B cell (primary cell): Measurements from ENCODE around the gene CRTC3.

Experiments used
- CTCF ChIP-seq: fragments of 200-600 bp; IDR thresholded peaks from one replicate; pipeline ENCODE4 v1.8.0; 2022; ENCODE audit warnings: antibody characterized with exemption, mild to moderate bottlenecking
- EZH2 ChIP-seq: IDR thresholded peaks from 2 replicates; pipeline ENCODE4 v1.6.1; 2012; ENCODE audit warnings: borderline replicate concordance, low read depth, mild to moderate bottlenecking, moderate library complexity, low read length; ENCODE audit not compliant: insufficient read depth, poor library complexity, severe bottlenecking

- no peak for TF ChIP-seq CTCF
- no peak for TF ChIP-seq EZH2
These were observed 148.4 kb downstream of the CRTC3 start for GRCh38 chr15:90677807-90678790.
